HepG2 (cell line): ENCODE measurements around the gene FASTKD1.
"Not testable (repeated sequence)": the region's sequence is repeated elsewhere in the genome, so short reads cannot be mapped to it uniquely, and the experiment has no call there.

Source experiments
- ARNT ChIP-seq: fragments of 450-650 bp; IDR thresholded peaks from 2 replicates; pipeline ENCODE4 v1.6.1; 2017
- CTCF ChIP-seq: sonication (generic); formaldehyde crosslinking; IDR thresholded peaks from 2 replicates; pipeline ENCODE4 v1.5.0; 2020; ENCODE audit warnings: mild to moderate bottlenecking, missing genetic modification reagents, moderate library complexity
- NFIC ChIP-seq: IDR thresholded peaks from 2 replicates; pipeline ENCODE4 v1.6.1; 2012; ENCODE audit warnings: mild to moderate bottlenecking, low read length, inconsistent platforms
- PBX2 ChIP-seq: IDR thresholded peaks from 2 replicates; pipeline ENCODE4 v1.6.1; 2016; ENCODE audit warnings: control low read depth

DNA sequence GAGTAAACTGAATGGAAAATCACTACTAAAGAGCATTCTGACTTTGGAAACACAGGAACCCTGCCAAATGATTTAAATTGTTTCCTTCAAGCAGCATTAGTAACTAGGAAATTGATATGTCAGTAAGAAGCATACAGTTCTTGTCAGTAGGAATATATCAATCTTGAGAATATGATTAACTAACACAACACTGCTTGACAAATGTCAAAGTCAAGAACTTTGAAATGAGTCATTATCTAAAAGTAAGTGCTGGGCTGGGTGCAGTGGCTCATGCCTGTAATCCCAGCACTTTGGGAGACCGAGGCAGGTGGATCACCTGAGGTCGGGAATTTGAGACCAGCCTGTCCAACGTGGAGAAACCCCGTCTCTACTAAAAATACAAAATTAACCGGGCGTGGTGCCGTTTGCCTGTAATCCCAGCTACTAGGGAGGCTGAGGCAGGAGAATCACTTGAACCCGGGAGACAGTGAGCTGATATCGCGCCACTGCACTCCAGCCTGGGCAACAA, 57.1 kb downstream of the FASTKD1 start:
- not testable (repeated sequence) for TF ChIP-seq ARNT; PBX2 (CRISPR knock-in tag); CTCF (CRISPR knock-in tag); NFIC
